NOMO-1 treated with dmso at 0.1 percent for 144 hours (cell line): ENCODE data around the gene CCDC40.

Source experiments
- DNase-seq: peaks from one replicate; lab custom pipeline; 2025; ENCODE audit not compliant: unreplicated experiment; lab: John Stamatoyannopoulos, UW

The CCDC40 gene

GRCh38 chr17:80000981-80001775, 35.3 kb upstream of the CCDC40 start:
- DNase-seq: no peak

- no peak for DNase-seq
Measured at GRCh38 chr17:80002070-80002641, 34.3 kb upstream of the CCDC40 start.

- no peak for DNase-seq
Measured at GRCh38 chr17:80002690-80003490, 33.6 kb upstream of the CCDC40 start.

GRCh38 chr17:80003969-80004368, 32.5 kb upstream of the CCDC40 start:
- DNase-seq: no peak

- no peak for DNase-seq
Measured at GRCh38 chr17:80005360-80006338, 30.8 kb upstream of the CCDC40 start.

GRCh38 chr17:80006339-80006720, 30.1 kb upstream of the CCDC40 start:
- no peak for DNase-seq

- no peak for DNase-seq
Measured at GRCh38 chr17:80006811-80007752, 29.4 kb upstream of the CCDC40 start.

GRCh38 chr17:80007939-80008338, 28.5 kb upstream of the CCDC40 start:
- DNase-seq: no peak

- peak; percentile 18 for DNase-seq
Measured at GRCh38 chr17:80008383-80008840, 28.0 kb upstream of the CCDC40 start.

- no peak for DNase-seq
Measured at GRCh38 chr17:80008848-80009247, 27.6 kb upstream of the CCDC40 start.

GRCh38 chr17:80009391-80010282, 26.8 kb upstream of the CCDC40 start:
- DNase-seq: no peak

- no peak for DNase-seq
Measured at GRCh38 chr17:80010283-80010858, 26.1 kb upstream of the CCDC40 start.

- no peak for DNase-seq
Measured at GRCh38 chr17:80011989-80012555, 24.4 kb upstream of the CCDC40 start.

- DNase-seq: no peak
Measured at GRCh38 chr17:80012765-80013741, 23.4 kb upstream of the CCDC40 start.

GRCh38 chr17:80017226-80018010, 19.0 kb upstream of the CCDC40 start:
- DNase-seq: no peak
